Mucosa of rectum (tissue), 2 donors: ENCODE measurements around the gene LATS2.
"Not testable (repeated sequence)": the region's sequence is repeated elsewhere in the genome, so short reads cannot be mapped to it uniquely, and the experiment has no call there.

Source experiments
- H3K27ac ChIP-seq, 2 donors: one replicate each; pipeline ENCODE4 v1.7.0; 2013; ENCODE audit warnings: inconsistent platforms in 2 of 2, low read depth in 2 of 2, low read length in 2 of 2
- H3K27me3 ChIP-seq, 2 donors: one replicate each; pipeline ENCODE4 v1.7.0; 2013; ENCODE audit warnings: low read length in 2 of 2; ENCODE audit not compliant: control insufficient read depth in 2 of 2, insufficient read depth in 2 of 2
- H3K36me3 ChIP-seq, 2 donors: one replicate each; pipeline ENCODE4 v1.7.0; 2013; ENCODE audit warnings: low read length in 2 of 2; ENCODE audit not compliant: control insufficient read depth in 2 of 2, insufficient read depth in 2 of 2
- H3K4me1 ChIP-seq, 2 donors: one replicate each; pipeline ENCODE4 v1.7.0; 2013; ENCODE audit warnings: low read length in 2 of 2, mild to moderate bottlenecking in 1 of 2; ENCODE audit not compliant: control insufficient read depth in 2 of 2, insufficient read depth in 2 of 2
- H3K4me3 ChIP-seq, 2 donors: one replicate each; pipeline ENCODE4 v1.7.0; 2013; ENCODE audit warnings: low read length in 2 of 2
- H3K9ac ChIP-seq, 2 donors: one replicate each; pipeline ENCODE4 v1.7.0; 2013; ENCODE audit warnings: low read length in 2 of 2, low read depth in 1 of 2, mild to moderate bottlenecking in 1 of 2
- H3K9me3 ChIP-seq, 2 donors: one replicate each; pipeline ENCODE4 v1.7.0; 2013; ENCODE audit warnings: low read length in 2 of 2; ENCODE audit not compliant: control insufficient read depth in 2 of 2
- donor health status: healthy.
- donor health status: Normal muscosa, but diverticular disease.

LATS2 gene

DNA sequence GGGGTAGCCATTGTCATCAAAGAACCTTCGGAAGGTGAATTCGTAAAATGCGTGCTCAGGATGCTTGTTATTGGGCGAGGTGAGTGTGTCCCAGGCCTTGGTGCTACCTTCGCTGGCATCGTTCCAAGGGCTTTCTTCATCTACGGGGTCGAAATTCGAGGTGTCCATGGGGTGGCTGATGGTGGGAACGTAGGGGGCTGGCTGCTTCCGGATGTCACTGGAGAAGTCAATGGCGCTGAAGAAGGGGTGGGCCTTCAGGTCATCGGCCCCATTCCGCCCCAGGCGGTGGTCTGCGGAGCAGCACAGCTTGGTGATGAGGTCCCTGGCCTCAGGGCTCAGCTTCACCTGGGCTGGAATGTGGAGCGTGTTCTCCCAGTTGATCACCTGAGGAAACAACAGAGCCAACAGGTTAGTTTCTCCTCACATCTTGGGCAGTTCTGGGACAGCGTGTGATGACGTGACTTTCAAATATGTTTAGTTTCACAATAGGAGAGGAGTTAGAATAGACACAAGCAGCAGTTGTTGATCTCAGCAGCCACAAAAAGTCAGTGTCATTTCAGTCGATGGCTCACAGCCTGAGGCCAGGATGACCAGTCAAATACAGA lies 86.3 kb downstream of the LATS2 start:
- Histone ChIP-seq H3K36me3 (peaks cover 11 to 12% of the 10 kb centered on the region in 2 donors), H3K4me1 (no peaks in the 10 kb centered on the region), H3K4me3 (no peak overlapping the region), H3K9ac (no peak overlapping the region), H3K9me3 (no peaks in the 10 kb centered on the region), H3K27me3 (no peaks in the 10 kb centered on the region), H3K27ac (no peak overlapping the region)

DNA sequence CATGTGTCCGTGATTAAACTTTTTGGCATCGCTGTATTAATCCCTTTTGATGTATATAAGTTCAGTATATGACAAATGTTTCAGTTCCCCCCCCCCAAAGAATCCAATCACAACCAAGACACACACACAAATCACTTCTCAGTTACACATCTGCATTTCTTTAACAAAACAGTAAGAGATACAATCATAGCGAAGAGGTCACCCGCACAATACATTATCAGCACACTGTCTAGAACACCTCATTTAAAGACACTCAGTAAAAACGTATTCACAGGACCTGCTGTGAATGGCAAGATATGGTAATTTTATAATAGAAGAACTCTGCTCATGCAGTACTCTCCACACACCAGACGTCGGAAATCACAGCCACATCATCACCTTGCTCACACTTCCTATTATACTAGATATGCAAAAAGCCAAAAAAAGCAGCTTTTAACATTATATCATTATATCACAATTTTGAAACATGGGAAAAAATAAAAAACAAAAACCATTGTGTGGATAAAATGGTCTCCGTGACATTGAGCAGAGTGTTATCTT lies 87.4 kb downstream of the LATS2 start:
- no peak overlapping the region for H3K4me3 ChIP-seq
- H3K27ac ChIP-seq = no peak overlapping the region
- no peaks in the 10 kb centered on the region for H3K4me1 ChIP-seq
- no peaks in the 10 kb centered on the region for H3K27me3 ChIP-seq
- no peaks in the 10 kb centered on the region for H3K9me3 ChIP-seq
- H3K9ac ChIP-seq = no peak overlapping the region
- peaks cover 7 to 9% of the 10 kb centered on the region in 2 donors for H3K36me3 ChIP-seq

DNA sequence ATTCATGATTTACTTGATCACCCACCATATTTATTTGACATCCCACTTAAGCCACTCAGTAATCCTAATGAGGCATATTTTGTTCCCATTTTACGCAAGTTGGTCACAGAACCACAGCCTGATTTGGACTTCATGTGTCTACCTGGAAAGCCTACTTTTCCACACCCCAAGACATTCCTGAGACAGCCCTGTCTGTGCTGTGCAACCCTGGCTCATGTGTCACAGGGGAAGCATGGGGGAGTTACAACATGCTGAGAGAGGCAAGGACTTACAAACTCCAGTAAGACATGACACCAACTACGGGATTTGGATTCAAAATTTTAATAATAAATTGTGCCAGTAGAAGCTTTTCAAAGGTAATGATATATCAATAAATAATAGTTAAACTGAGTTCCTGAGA lies 88.7 kb downstream of the LATS2 start:
- Histone ChIP-seq H3K9me3 (no peaks in the 10 kb centered on the region), H3K9ac (no peak overlapping the region), H3K36me3 (peaks cover 7 to 9% of the 10 kb centered on the region in 2 donors), H3K27me3 (no peaks in the 10 kb centered on the region), H3K4me3 (no peak overlapping the region), H3K4me1 (no peaks in the 10 kb centered on the region), H3K27ac (no peak overlapping the region)

DNA sequence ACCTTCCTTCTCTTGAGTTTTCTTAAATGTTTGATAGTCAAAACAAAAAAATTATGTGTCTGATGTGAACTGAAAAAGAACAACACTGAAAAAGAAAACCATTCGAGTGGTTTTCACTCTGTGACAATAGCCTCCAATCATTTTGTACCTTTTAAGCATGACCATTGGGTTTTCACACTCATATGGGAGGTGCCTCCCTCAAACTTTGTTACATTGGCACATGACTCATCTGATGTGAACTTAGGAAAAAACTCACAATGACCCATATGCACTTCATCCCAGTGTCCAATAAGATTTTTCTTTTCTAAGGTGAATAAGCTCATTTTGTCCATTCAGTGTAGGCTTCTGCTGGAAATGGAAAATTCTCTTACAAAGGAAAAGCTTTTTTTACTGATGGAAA lies 92.2 kb downstream of the LATS2 start:
- H3K9me3 ChIP-seq = no peaks in the 10 kb centered on the region
- no peak overlapping the region for H3K4me3 ChIP-seq
- H3K27me3 ChIP-seq = no peaks in the 10 kb centered on the region
- no peak overlapping the region for H3K9ac ChIP-seq
- H3K4me1 ChIP-seq = no peaks in the 10 kb centered on the region
- H3K27ac ChIP-seq = no peak overlapping the region
- H3K36me3 ChIP-seq = no peaks in the 10 kb centered on the region

DNA sequence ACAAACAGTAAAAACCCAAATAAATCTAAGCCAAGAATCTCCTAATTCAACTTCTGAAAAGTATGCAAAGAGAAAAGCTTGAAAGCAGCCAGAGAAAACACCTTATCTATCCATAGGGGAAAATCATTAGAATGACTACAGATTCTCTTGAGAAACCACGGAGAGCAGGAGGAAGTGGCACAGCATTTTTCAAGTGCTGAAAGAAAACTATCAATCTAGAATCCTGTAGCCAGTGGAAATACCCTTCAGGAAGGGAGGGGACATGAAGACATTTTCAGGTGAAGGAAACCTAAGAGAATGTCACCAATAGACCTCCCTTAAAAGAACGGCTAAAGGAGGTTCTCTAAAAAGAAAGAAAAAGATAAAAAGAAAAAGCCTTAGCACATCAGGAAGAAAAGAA lies 92.6 kb downstream of the LATS2 start:
- Histone ChIP-seq H3K4me3 (no peak overlapping the region), H3K27ac (no peak overlapping the region), H3K9ac (no peak overlapping the region), H3K4me1 (no peaks in the 10 kb centered on the region), H3K27me3 (no peaks in the 10 kb centered on the region), H3K9me3 (no peaks in the 10 kb centered on the region), H3K36me3 (no peaks in the 10 kb centered on the region)

DNA sequence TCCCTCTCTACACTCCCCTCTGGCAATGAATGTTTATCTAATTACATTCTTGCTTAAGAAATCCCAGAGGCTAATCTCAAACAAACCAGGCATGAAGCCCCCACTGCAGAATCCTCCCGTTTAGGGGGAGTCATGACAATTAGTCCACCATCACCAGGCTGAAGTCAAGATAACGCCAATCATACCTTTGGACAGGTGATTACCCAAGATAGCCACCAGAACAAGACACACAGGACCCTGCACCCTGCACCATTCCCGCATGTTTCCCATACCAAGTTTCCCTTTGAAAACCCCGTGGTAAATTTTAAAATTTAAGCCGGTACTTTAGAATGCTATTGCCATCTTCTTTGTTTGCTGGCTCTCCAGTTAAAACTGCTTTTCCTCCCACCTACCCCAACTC lies 94.0 kb downstream of the LATS2 start:
- Histone ChIP-seq H3K36me3 (no peaks in the 10 kb centered on the region), H3K9ac (no peak overlapping the region), H3K4me3 (no peak overlapping the region), H3K27ac (no peak overlapping the region), H3K9me3 (no peaks in the 10 kb centered on the region), H3K4me1 (no peaks in the 10 kb centered on the region), H3K27me3 (no peaks in the 10 kb centered on the region)

DNA sequence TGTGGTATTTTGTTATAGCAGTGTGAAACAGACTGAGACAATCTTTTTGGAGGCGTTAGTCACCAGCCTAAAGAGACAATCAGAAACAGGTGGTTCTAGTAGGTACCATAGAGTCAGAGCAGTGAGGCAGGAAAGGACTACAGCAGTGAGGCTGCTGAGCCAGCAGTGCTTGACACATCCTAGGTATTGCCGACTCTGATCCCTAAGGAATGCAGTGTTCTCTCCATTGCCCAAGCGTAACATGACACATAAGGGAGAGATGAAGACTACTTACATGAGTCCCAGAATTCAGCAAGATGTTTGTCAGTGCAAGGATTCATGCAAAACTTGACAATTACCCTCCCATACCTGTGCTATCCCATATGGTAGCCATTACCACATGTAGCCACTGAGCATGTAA lies 96.5 kb downstream of the LATS2 start:
- Histone ChIP-seq H3K27ac (no peak overlapping the region), H3K36me3 (no peaks in the 10 kb centered on the region), H3K9ac (no peak overlapping the region), H3K27me3 (no peaks in the 10 kb centered on the region), H3K4me1 (no peaks in the 10 kb centered on the region), H3K9me3 (no peaks in the 10 kb centered on the region), H3K4me3 (no peak overlapping the region)

DNA sequence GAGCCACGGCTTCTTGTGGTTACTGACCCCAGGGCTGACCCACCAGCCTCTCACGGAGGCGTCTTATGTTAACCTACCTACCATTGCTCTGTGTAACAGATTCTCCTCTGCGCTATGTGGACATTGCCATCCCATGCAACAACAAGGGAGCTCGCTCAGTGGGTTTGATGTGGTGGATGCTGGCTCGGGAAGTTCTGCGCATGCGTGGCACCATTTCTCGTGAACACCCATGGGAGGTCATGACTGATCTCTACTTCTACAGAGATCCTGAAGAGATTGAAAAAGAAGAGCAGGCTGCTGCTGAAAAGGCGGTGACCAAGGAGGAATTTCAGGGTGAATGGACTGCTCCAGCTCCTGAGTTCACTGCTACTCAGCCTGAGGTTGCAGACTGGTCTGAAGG lies 99.7 kb downstream of the LATS2 start:
- not testable (repeated sequence) for H3K4me3 ChIP-seq

DNA sequence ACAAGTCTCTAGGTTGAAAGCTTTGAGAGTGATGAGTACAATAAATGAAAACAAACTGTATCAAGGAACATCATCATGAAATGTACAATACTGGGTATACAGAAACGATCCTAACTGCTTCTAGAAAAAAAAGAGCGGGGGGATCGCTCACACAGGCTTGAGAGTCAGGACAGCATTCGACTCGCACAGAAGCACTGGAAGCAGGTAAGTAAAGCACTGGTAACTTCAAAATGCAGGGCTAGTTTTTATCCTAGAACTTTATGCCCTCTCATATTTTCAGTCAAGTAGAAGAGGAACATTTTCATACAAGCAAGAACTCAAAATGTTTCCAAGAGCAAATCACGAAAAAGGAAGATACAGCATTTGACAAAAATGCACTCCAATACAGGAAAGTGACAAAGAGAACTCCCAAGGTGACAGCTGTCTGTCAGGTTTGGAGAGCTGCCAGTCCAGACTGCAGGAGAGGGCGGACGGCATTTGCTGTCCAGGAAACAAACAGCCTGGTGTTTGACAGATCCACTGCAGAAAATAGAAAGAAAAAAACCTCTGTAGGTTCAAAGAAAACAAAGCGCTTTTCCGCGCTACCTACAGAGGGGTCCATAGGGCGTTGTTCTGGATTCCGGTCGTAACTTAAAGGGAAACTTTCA lies 100.6 kb downstream of the LATS2 start:
- Histone ChIP-seq H3K4me3 (peak overlapping the region in 1 of 2 donors; percentile 20), H3K9ac (no peak overlapping the region), H3K27me3 (no peaks in the 10 kb centered on the region), H3K9me3 (no peaks in the 10 kb centered on the region), H3K27ac (no peak overlapping the region), H3K4me1 (no peaks in the 10 kb centered on the region), H3K36me3 (no peaks in the 10 kb centered on the region)

More for the DNA sequence above, 99.7 kb downstream of the LATS2 start:
- not testable (repeated sequence) for H3K9me3 ChIP-seq, H3K4me1 ChIP-seq, H3K27ac ChIP-seq, H3K27me3 ChIP-seq, H3K36me3 ChIP-seq, H3K9ac ChIP-seq

DNA sequence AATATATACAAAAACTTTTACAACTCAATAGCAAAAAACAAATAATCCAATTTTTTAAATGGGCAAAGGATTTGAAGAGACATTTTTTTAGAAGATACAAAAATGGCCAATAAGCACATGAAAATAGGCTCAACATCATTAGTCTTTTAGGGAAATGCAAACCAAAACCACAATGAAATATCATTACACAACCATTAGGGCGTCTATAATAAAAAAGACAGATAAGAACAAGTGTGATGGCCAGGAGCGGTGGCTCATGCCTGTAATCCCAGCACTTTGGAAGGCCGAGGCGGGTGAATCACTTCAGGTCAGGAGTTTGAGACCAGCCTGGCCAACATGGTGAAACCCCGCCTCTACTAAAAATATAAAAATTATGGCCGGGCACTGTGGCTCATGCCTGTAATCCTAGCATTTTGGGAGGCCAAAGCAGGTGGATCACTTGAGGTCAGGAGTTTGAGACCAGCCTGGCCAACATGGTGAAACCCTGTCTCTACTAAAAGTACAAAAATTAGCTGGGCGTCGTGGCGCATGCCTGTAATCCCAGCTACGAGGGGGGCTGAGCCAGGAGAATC lies 104.3 kb downstream of the LATS2 start:
- H3K9me3 ChIP-seq, H3K4me3 ChIP-seq, H3K36me3 ChIP-seq, H3K9ac ChIP-seq, H3K27me3 ChIP-seq, H3K27ac ChIP-seq, H3K4me1 ChIP-seq: not testable (repeated sequence)
